Activated T-cell treated with anti-CD3 and anti-CD28 coated beads for 1 hour (primary cell): ENCODE measurements around the gene PREB.
A peak's percentile ranks its signal among the peaks of the same experiment; 100 is the strongest.
"Not testable (repeated sequence)": the region's sequence is repeated elsewhere in the genome, so short reads cannot be mapped to it uniquely, and the experiment has no call there.

ENCODE experiments used
- DNase-seq: peaks from one replicate; pipeline ENCODE4 v3.0.0-alpha.2; 2020; ENCODE audit warnings: low read depth

PREB gene

GRCh38 chr2:27133905-27134780, at the start of gene PREB:
Gene PREB, minus strand, starts transcription at chr2:27134636. Its CDS starts 215 bp downstream, at chr2:27134421.
- DNase-seq = peak; percentile 97

GRCh38 chr2:27184115-27184514, 49.7 kb upstream of the PREB start:
- no peak for DNase-seq

GRCh38 chr2:27182346-27182745, 47.9 kb upstream of the PREB start:
- no peak for DNase-seq

- no peak for DNase-seq
Measured at GRCh38 chr2:27179344-27180000, 45.0 kb upstream of the PREB start.

GRCh38 chr2:27178469-27178868, 44.0 kb upstream of the PREB start:
- no peak for DNase-seq

- no peak for DNase-seq
Measured at GRCh38 chr2:27177441-27178351, 43.3 kb upstream of the PREB start.

GRCh38 chr2:27175781-27176180, 41.3 kb upstream of the PREB start:
- not testable (repeated sequence) for DNase-seq

- DNase-seq = no peak
Measured at GRCh38 chr2:27175330-27175729, 40.9 kb upstream of the PREB start.

- no peak for DNase-seq
Measured at GRCh38 chr2:27174638-27175037, 40.2 kb upstream of the PREB start.

GRCh38 chr2:27171351-27171848, 37.0 kb upstream of the PREB start:
- no peak for DNase-seq

- DNase-seq = no peak
Measured at GRCh38 chr2:27170581-27171337, 36.3 kb upstream of the PREB start.

GRCh38 chr2:27164960-27165763, 30.7 kb upstream of the PREB start:
- no peak for DNase-seq

GRCh38 chr2:27162151-27163121, 28.0 kb upstream of the PREB start:
- no peak for DNase-seq

GRCh38 chr2:27160191-27160590, 25.8 kb upstream of the PREB start:
- no peak for DNase-seq

- DNase-seq = no peak
Measured at GRCh38 chr2:27159271-27159670, 24.8 kb upstream of the PREB start.

GRCh38 chr2:27158468-27158867, 24.0 kb upstream of the PREB start:
- DNase-seq = no peak

GRCh38 chr2:27155069-27155520, 20.7 kb upstream of the PREB start:
- no peak for DNase-seq

GRCh38 chr2:27154488-27154887, 20.1 kb upstream of the PREB start:
- DNase-seq = no peak

- DNase-seq = no peak
Measured at GRCh38 chr2:27152796-27153464, 18.5 kb upstream of the PREB start.
